ENCODE measurements around the gene ADCYAP1R1. TPM values are rescaled to one million over a fixed set of nuclear protein-coding genes. Genes with fewer than 3 reads are reported as not detected.

ADCYAP1R1 gene
- total RNA-seq (2014; rRNA removed; shearing (Covaris generic)), result not detected in 2 replicates

- Histone ChIP-seq H3K4me1 (no peaks in the 10 kb centered on the region), H3K36me3 (no peaks in the 10 kb centered on the region), H3K9me3 (replicated peaks) (no peaks in the 10 kb centered on the region), H3K27me3 (peaks cover 10% of the 10 kb centered on the region; the same call in 1 of the 2 replicates), H3K4me3 (no peak within 1 kb of the TSS), H3K27ac (no peak within 1 kb of the TSS)
- DNase-seq, result no peak
Observed at GRCh38 chr7:31051598-31052486, at the start of gene ADCYAP1R1. TSS of gene ADCYAP1R1 (plus strand) at chr7:31052308. CDS start at chr7:31063265, 10,957 bp downstream.

GRCh38 chr7:31003097-31003496 lies 49.0 kb upstream of the ADCYAP1R1 start:
- H3K27me3 ChIP-seq, result peaks cover 16% of the 10 kb centered on the region
- no peaks in the 10 kb centered on the region for H3K9me3 ChIP-seq (replicated peaks)
- H3K4me3 ChIP-seq, result no peak overlapping the region
- H3K36me3 ChIP-seq, result no peaks in the 10 kb centered on the region
- no peaks in the 10 kb centered on the region for H3K4me1 ChIP-seq
- DNase-seq, result no peak
- H3K27ac ChIP-seq, result no peak overlapping the region

- DNase-seq, result no peak
Observed at GRCh38 chr7:31003721-31004120, 48.4 kb upstream of the ADCYAP1R1 start.

GRCh38 chr7:31004393-31004792 lies 47.7 kb upstream of the ADCYAP1R1 start:
- no peak overlapping the region for H3K4me3 ChIP-seq
- no peaks in the 10 kb centered on the region for H3K9me3 ChIP-seq (replicated peaks)
- DNase-seq, result no peak
- no peaks in the 10 kb centered on the region for H3K4me1 ChIP-seq
- no peaks in the 10 kb centered on the region for H3K36me3 ChIP-seq
- H3K27me3 ChIP-seq, result peaks cover 21% of the 10 kb centered on the region
- H3K27ac ChIP-seq, result no peak overlapping the region

More at GRCh38 chr7:31003721-31004120, 48.4 kb upstream of the ADCYAP1R1 start:
- no peaks in the 10 kb centered on the region for H3K36me3 ChIP-seq
- no peaks in the 10 kb centered on the region for H3K4me1 ChIP-seq
- H3K9me3 ChIP-seq (replicated peaks), result no peaks in the 10 kb centered on the region
- no peak overlapping the region for H3K4me3 ChIP-seq
- H3K27me3 ChIP-seq, result peaks cover 17% of the 10 kb centered on the region
- no peak overlapping the region for H3K27ac ChIP-seq

DNA sequence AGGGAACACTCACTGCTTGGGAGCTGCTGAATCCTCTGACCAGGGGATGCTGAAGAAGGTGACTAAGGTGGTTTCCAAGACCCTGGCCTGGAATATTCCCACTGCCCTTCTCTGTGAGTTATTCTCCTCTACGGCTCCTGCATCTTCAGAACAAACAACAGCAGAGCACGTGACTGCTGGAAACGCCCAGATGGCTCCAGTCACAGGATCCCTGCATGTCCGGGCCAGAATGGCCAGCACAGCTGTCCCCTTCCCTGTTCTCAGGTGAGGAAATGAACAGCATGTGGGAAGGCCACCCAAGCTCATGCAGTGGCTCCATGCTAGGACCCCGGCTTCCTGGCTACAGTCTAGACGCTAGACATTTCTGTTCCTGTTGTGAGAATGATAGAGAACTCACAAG lies 45.3 kb upstream of the ADCYAP1R1 start:
- no peaks in the 10 kb centered on the region for H3K9me3 ChIP-seq (replicated peaks)
- H3K4me1 ChIP-seq, result no peaks in the 10 kb centered on the region
- H3K27me3 ChIP-seq, result peaks cover 21% of the 10 kb centered on the region
- no peak for DNase-seq
- no peak overlapping the region for H3K27ac ChIP-seq
- no peaks in the 10 kb centered on the region for H3K36me3 ChIP-seq
- H3K4me3 ChIP-seq, result no peak overlapping the region

DNA sequence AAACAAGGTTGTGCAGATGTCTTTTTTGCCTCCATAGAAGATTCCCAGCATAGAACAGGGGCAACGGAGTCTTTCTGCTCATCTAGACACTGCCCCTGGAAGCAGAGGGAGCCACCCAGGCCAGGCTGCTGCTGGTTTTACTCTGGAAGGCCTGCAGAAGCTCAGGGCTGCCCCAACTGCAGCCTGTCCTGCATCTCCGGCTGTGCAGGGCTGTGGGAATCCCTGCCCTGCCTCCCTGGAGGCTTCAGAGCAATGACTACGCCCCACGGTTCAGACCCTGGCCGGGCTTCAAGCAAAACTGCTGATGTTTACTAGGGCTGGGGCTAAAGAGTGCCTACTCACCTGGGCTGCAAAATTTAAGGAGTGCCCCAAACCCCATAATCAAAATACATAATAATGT lies 44.5 kb upstream of the ADCYAP1R1 start:
- Histone ChIP-seq H3K27me3 (peaks cover 25% of the 10 kb centered on the region), H3K27ac (no peak overlapping the region), H3K9me3 (replicated peaks) (no peaks in the 10 kb centered on the region), H3K36me3 (no peaks in the 10 kb centered on the region), H3K4me1 (no peaks in the 10 kb centered on the region), H3K4me3 (no peak overlapping the region)
- no peak for DNase-seq

GRCh38 chr7:31014826-31015225 lies 37.3 kb upstream of the ADCYAP1R1 start:
- Histone ChIP-seq H3K9me3 (replicated peaks) (no peaks in the 10 kb centered on the region), H3K27ac (no peak overlapping the region), H3K4me1 (no peaks in the 10 kb centered on the region), H3K4me3 (no peak overlapping the region), H3K27me3 (peaks cover 7% of the 10 kb centered on the region; the same call in 1 of the 2 replicates), H3K36me3 (no peaks in the 10 kb centered on the region)
- DNase-seq, result no peak

- Histone ChIP-seq H3K27me3 (peaks cover 5% of the 10 kb centered on the region; the same call in 1 of the 2 replicates), H3K4me3 (no peak overlapping the region), H3K4me1 (no peaks in the 10 kb centered on the region), H3K27ac (no peak overlapping the region), H3K36me3 (no peaks in the 10 kb centered on the region), H3K9me3 (replicated peaks) (no peaks in the 10 kb centered on the region)
- DNase-seq, result no peak
Observed at GRCh38 chr7:31017032-31017675, 35.0 kb upstream of the ADCYAP1R1 start.

GRCh38 chr7:31017721-31018120 lies 34.4 kb upstream of the ADCYAP1R1 start:
- no peak overlapping the region for H3K27ac ChIP-seq
- no peak for DNase-seq
- H3K4me3 ChIP-seq, result no peak overlapping the region
- no peaks in the 10 kb centered on the region for H3K9me3 ChIP-seq (replicated peaks)
- H3K36me3 ChIP-seq, result no peaks in the 10 kb centered on the region
- 0 out of 2 replicates have a peak, but pooled peaks cover 3% of the 10 kb centered on the region for H3K27me3 ChIP-seq
- no peaks in the 10 kb centered on the region for H3K4me1 ChIP-seq

GRCh38 chr7:31019509-31019908 lies 32.6 kb upstream of the ADCYAP1R1 start:
- no peaks in the 10 kb centered on the region for H3K36me3 ChIP-seq
- DNase-seq, result no peak
- no peak overlapping the region for H3K4me3 ChIP-seq
- no peaks in the 10 kb centered on the region for H3K9me3 ChIP-seq (replicated peaks)
- H3K27me3 ChIP-seq, result no peaks in the 10 kb centered on the region
- no peak overlapping the region for H3K27ac ChIP-seq
- H3K4me1 ChIP-seq, result no peaks in the 10 kb centered on the region

DNA sequence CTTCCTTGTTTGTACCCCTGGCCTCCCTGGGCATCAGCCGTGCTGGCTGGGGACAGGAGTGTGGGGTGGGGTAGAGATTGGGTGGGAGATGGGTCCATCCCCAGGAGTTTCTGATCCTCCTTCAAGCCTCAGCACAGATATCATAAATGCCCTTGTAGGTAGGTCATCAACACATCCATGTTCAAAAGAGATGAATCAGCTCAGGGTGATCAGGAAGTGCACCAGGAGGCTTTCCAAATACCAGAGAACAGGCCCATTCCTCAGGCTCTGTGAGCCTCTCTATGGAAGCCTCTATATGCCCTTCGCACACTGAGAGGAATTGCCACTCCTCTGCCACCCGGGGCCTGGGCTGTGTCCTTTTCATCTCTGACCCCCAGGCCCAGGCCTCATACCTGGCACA lies 31.9 kb upstream of the ADCYAP1R1 start:
- Histone ChIP-seq H3K9me3 (replicated peaks) (no peaks in the 10 kb centered on the region), H3K27ac (no peak overlapping the region), H3K36me3 (no peaks in the 10 kb centered on the region), H3K27me3 (no peaks in the 10 kb centered on the region), H3K4me1 (no peaks in the 10 kb centered on the region), H3K4me3 (no peak overlapping the region)
- DNase-seq, result no peak

GRCh38 chr7:31020652-31021051 lies 31.5 kb upstream of the ADCYAP1R1 start:
- Histone ChIP-seq H3K4me1 (no peaks in the 10 kb centered on the region), H3K27ac (no peak overlapping the region), H3K27me3 (no peaks in the 10 kb centered on the region), H3K9me3 (replicated peaks) (no peaks in the 10 kb centered on the region), H3K36me3 (no peaks in the 10 kb centered on the region), H3K4me3 (no peak overlapping the region)
- DNase-seq, result no peak

DNA sequence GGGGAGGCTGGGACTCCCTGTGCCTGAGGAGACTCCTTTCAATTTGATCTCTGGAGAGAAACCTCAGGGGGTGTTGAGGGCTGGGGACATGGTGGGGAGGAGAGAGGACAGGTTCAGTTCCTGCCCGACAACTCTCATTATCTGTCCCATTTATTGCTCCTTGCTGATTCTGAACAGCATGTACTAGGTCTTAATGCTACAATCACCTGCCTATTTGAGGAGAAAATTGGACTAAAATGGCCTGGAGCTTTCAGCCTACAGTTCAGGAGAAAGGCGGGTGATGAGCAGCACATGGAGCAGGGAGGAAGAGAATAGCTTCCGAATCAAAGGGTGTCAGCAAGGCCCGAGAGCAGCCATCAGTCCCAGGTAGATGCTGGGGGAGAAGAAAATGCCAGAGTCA lies 30.0 kb upstream of the ADCYAP1R1 start:
- no peak for DNase-seq
- H3K27me3 ChIP-seq, result no peaks in the 10 kb centered on the region

GRCh38 chr7:31022726-31023125 lies 29.4 kb upstream of the ADCYAP1R1 start:
- Histone ChIP-seq H3K4me3 (no peak overlapping the region), H3K4me1 (peaks cover 3% of the 10 kb centered on the region; the same call in 1 of the 2 replicates), H3K27me3 (no peaks in the 10 kb centered on the region), H3K36me3 (no peaks in the 10 kb centered on the region), H3K27ac (no peak overlapping the region), H3K9me3 (replicated peaks) (no peaks in the 10 kb centered on the region)
- no peak for DNase-seq

More for the DNA sequence above, 30.0 kb upstream of the ADCYAP1R1 start:
- Histone ChIP-seq H3K27ac (no peak overlapping the region), H3K36me3 (no peaks in the 10 kb centered on the region), H3K4me3 (no peak overlapping the region), H3K4me1 (peaks cover 3% of the 10 kb centered on the region; the same call in 1 of the 2 replicates), H3K9me3 (replicated peaks) (no peaks in the 10 kb centered on the region)

DNA sequence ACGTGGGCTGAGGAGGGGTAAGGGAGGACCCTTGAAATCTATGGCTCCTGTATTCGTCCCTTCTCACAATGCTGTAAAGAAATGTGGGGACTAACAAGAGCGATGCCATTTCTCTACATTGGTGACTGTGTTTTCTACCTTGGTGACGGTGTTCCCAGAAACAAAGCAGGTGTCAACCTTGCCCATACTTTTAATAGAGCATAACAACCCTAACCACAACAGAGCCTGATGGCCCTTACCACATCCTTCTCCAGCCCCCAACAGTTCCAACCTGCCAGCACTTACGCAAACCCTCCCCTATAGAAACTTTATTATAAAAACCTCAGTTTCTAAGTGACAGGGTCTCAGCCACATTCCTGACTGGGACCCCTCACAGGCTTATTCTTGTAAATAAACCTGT lies 28.2 kb upstream of the ADCYAP1R1 start:
- H3K36me3 ChIP-seq, result no peaks in the 10 kb centered on the region
- H3K9me3 ChIP-seq (replicated peaks), result no peaks in the 10 kb centered on the region
- H3K4me1 ChIP-seq, result peaks cover 3% of the 10 kb centered on the region; the same call in 1 of the 2 replicates
- no peak for DNase-seq
- no peak overlapping the region for H3K27ac ChIP-seq
- H3K4me3 ChIP-seq, result no peak overlapping the region
- H3K27me3 ChIP-seq, result no peaks in the 10 kb centered on the region

Measured in SJCRH30 (cell line).